ENCODE measurements around the gene ABHD18. TPM values are rescaled to one million over a fixed set of nuclear protein-coding genes. Genes with fewer than 3 reads are reported as not detected.
"Not testable (repeated sequence)": the region's sequence is repeated elsewhere in the genome, so short reads cannot be mapped to it uniquely, and the experiment has no call there.

ABHD18 gene
- 6.0 TPM for polyA plus RNA-seq (2013, experiment 1 of 2; ENCODE audit: insufficient read length)
- 5.2 TPM for polyA plus RNA-seq (2013, experiment 2 of 2; ENCODE audit: insufficient read length)

- peak; percentile 98 for DNase-seq
Observed at GRCh38 chr4:127965062-127965802, at the start of gene ABHD18, which contains the start of gene MFSD8. Gene ABHD18, plus strand, starts transcription at chr4:127965406. Its CDS starts 17,550 bp downstream, at chr4:127982956. Gene MFSD8, minus strand, starts transcription at chr4:127965173. Its CDS starts 40 bp downstream, at chr4:127965133.

- no peak for DNase-seq
Observed at GRCh38 chr4:127916512-127916911, 48.7 kb upstream of the ABHD18 start.

DNA sequence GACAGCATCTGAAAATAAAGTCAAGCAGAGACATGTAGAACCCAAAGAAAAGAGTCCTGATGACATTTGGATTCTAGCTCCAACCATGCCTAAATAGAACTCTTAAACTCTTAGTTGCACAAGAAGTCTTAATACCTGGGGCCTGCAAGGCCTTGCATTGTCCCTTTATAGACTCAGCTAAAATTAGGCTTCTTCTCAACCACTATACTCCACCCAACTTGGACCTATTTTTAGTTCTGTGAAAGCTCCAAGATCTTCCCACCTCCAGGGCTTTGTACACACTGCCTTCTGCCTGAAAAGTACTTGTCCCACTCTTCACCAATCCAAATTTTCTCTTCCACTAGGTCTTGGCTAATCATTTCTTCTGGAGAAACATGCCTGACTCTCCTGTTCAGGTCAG is 48.1 kb upstream of the ABHD18 start:
- DNase-seq = no peak

GRCh38 chr4:127920521-127920920 is 44.7 kb upstream of the ABHD18 start:
- DNase-seq = no peak

- DNase-seq = no peak
Observed at GRCh38 chr4:127922226-127922625, 43.0 kb upstream of the ABHD18 start.

DNA sequence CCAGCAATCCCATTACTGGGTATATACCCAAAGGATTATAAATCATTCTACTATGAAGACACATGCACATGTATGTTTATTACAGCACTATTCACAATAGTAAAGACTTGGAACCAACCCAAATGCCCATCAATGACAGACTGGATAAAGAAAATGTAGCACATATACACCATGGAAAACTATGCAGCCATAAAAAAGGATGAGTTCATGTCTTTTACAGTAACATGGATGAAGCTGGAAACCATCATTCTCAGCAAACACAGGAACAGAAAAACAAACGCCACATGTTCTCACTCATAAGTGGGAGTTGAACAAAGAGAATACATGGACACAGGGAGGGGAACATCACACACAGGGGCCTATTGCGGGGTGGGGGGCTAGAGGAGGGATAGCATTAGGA is 39.5 kb upstream of the ABHD18 start:
- not testable (repeated sequence) for DNase-seq

- DNase-seq = no peak
Observed at GRCh38 chr4:127930175-127930574, 35.0 kb upstream of the ABHD18 start.

DNA sequence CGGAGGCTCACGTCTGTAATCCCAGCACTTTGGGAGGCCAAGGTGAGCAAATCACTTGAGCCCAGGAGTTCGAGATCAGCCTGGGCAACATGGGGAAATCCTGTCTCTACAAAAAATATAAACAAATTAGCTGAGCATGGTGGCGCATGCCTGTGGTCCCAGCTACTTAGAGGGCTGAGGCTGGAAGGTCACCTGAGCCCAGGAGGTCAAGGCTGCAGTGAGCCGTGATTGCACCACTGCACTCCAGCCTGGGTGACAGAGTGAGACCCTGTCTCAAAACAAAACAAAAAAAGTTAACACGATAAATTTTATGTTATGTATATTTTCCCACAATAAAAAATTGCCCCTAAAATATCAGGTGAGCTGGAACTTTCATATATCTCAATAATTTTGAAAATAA is 33.4 kb upstream of the ABHD18 start:
- DNase-seq = not testable (repeated sequence)

DNA sequence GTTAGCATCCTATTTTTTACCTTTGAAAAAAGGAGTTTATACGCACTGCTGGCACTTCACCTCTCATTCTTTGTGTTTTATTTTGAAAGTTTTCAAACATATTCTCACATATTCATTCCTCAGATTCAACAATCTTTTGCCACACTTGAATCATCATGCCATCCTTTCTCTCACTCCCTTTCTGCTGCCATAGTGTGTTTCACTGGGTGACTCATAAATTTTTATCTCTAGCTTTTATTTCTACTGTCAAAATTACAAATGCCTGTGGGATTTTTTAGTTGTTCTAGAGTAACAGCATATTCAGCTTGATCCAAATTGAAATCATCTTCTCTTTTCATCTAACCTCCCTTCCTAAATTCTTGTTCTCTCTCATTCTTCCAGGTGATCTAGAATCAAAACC is 28.2 kb upstream of the ABHD18 start:
- DNase-seq = peak; percentile 44

DNA sequence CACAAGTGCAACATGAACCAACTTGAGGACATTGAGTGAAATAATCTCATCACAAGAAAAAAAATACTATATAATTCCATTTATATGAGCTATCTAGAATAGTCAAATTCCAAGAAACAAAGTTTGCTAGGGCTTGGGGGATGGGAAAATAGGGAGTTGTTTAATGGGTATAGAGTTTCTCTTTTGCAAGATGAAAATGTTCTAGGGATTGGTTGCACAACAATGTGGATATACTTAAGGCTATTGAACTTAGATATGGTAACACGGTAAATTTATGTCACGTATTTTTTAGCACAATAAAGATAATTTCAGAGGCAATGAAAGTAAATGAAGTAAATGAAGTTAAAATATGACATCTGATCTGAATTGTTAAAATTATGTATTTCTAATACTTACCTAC is 8.1 kb upstream of the ABHD18 start:
- no peak for DNase-seq

GRCh38 chr4:127959794-127960193 is 5.4 kb upstream of the ABHD18 start:
- DNase-seq = peak; percentile 12

DNA sequence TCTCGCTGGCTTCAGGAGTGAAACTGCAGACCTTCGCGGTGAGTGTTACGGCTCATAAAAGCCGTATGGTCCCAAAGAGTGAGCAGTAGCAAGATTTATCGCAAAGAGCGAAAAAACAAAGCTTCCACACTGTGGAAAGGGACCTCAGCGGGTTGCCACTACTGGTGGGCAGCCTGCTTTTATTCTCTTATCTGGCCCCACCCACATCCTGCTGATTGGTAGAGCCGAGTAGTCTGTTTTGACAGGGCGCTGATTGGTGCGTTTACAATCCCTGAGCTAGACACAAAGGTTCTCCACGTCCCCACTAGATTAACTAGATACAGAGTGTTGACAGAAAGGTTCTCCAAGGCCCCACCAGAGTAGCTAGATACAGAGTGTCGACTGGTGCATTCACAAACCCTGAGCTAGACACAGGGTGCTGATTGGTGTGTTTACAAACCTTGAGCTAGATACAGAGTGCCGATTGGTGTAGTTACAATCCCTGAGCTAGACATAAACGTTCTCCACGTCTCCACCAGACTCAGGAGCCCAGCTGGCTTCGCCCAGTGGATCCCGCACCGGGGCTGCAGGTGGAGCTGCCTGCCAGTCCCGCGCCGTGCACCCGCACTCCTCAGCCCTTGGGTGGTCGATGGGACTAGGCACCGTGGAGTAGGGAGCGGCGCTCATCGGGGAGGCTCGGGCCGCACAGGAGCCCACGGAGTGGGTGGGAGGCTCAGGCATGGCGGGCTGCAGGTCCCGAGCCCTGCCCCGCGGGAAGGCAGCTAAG is 1.4 kb upstream of the ABHD18 start:
- not testable (repeated sequence) for DNase-seq

DNA sequence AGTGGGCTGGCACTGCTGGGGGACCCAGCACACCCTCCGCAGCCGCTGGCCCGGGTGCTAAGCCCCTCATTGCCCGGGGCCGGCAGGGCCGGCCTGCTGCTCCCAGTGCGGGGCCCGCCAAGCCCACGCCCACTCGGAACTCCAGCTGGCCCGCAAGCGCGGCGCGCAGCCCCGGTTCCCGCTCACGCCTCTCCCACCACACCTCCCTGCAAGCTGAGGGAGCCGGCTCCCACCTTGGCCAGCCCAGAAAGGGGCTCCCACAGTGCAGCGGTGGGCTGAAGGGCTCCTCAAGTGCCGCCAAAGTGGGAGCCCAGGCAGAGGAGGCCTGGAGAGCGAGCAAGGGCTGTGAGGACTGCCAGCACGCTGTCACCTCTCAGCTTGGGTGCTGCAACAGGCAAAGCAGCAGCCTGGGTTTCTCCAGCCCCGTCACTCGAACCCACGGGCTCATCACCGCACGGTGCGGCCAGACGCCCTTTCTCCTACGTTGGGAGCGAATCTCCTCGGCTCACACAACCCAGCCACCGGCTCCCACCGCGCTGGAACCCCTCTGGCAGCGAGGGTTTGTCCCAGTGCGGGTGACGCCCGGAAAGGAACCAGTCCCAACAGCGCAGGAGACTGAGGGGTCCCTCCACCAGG is 662 bp upstream of the ABHD18 start:
- not testable (repeated sequence) for DNase-seq

- DNase-seq = peak; percentile 9
Observed at GRCh38 chr4:127965803-127966175, 583 bp downstream of the ABHD18 start.

DNA sequence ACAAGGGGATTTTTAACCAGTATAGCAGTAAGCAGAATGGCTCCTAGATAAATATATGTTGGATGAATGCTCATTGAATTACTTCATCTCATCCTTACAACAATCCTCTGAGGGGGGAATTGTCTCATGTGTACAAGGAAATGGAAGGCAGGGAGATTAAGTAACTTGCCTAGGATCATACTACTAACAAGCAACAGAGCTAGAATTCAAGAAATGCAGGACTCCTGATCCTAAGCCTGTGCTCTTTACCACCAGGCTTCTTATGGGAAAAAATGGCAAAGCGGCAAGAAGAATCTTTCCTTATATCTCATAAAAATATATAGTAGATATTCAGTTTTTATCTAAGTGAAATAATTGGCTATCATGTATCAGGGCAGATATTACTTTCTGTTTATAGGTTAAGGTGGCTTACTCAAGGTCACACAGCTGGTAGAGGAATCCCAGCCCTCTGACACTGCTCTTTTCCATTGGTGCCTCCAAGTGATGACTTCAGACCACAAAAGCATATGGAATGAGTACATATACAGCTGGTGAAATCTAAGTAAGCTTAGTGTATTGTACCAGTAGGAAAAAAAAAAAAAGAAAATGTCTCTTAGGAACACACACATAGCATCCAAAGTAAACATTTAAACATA is 2.1 kb downstream of the ABHD18 start:
- DNase-seq = no peak

GRCh38 chr4:127968586-127968985 is 3.4 kb downstream of the ABHD18 start:
- DNase-seq = no peak

DNA sequence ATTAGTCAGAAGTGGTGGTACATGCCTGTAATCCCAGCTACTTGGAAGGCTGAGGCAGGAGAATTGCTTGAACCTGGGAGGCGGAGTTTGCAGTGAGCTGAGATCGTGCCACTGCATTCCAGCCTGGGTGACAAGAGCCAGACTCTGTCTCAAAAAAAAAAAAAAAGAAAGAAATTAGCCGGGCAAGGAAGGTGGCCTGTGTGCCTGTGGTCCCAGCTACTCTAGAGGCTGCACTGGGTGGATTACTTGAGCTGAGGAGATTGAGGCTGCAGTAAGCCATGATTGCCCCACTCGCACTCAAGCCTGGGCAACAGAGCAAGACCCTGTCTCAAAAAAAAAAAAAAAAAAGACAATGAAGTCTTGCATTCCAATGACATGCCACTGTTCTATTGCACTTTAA is 5.7 kb downstream of the ABHD18 start:
- DNase-seq = not testable (repeated sequence)

DNA sequence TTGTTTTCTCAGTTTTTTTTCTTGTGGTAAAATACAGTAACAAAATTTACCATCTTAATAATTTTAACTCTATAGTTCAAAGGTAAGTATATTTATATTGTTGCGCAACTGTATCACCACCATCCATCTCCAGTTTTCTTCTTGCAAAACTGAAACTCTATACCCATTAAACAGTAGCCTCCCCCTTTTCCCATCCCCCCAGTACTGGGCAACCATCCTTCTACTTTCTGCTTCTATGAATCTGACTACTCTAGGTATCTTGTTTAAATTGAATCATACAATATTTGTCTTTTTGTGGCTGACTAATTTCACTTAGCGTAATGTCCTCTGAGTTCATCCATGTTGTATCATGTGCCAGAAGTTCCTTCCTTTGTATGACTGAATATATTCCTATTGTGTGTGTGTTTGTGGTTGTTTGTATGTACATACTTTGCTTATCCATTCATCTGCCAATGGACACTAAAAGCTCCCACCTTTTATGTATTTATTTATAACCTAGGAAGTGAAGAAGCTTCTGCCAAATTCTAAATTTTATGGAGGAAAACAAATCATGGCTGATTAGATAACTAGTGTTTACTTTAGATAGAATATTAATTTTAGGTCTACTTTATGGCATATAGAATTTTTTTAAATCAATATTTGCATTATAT is 10.0 kb downstream of the ABHD18 start:
- no peak for DNase-seq

DNA sequence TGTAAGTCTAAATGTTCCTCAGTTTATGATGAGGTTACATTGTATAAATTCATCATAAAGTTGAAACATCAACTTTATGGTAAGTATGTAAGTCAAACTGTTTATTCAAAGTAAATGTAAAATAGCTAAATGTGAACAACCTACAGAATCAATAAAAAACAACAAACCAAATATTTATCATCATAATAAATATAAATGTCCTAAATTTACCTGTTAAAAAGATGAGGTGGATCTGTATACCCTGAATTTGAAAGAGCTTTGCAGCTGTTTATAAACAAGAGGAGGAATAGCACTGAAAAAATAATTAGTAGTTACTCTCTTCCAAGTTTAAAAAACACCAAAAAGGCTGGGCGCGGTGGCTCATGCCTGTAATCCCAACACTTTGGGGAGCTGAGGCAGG is 13.7 kb downstream of the ABHD18 start:
- no peak for DNase-seq

DNA sequence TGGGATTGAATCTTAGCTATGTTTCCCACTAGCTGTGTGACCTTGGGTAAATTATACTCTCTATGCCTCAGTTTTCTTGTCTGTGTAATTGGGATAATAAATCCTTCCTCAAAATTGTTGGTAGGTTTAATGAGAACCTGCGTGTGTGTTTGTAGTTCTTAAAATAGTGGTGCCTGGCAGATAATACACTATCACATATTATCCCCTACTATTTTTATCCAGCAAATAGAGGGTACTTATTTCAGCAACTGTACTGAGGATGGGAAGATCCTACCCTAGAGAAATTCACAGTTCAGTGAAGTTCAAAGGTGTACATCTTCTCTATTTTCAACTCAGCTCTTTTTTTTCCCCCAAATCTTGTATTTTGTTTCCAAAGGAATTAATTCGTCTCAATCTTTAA is 17.2 kb downstream of the ABHD18 start:
- no peak for DNase-seq

DNA sequence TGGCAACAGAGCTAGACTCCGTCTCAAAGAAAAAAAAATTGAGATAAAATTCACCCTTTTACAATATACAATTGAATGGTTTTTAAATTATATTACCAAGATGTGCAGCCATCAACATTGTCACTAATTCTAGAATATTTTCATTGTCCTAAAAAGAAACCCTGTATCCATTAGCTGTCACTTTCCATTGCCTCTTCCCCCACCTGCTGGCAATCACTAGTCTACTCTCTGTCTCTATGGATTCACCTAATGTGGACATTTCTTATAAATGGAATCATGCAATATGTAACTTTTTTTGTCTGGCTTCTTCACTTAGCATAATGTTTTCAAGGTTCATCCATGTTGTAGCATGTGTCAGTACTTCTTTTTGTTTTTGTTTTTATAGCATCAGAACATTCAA is 20.8 kb downstream of the ABHD18 start:
- no peak for DNase-seq

DNA sequence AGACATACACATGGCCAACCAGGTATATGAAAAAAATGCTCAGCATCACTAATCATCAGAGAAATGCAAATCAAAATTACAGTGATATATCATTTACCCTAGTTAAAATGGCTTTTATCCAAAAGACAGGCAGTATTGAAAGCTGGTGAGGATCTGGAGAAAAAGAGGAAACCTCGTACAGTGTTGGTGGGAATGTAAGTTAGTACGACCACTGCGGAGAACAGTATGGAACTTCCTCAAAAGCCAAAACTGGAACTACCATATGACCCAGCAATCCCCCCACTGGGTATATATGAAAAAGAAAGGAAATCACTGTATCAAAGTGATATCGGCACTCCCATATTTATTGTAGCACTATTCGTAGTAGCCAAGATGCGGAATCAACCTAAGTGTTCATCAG is 23.4 kb downstream of the ABHD18 start:
- DNase-seq = no peak
